ENCODE measurements around the gene RPS16. TPM values are rescaled to one million over a fixed set of nuclear protein-coding genes. Genes with fewer than 3 reads are reported as not detected.

Gene RPS16
- total and polyA plus RNA-seq, 7 experiments from 2014 or later, result 2,281 to 4,335 (median 3,122) TPM

DNA sequence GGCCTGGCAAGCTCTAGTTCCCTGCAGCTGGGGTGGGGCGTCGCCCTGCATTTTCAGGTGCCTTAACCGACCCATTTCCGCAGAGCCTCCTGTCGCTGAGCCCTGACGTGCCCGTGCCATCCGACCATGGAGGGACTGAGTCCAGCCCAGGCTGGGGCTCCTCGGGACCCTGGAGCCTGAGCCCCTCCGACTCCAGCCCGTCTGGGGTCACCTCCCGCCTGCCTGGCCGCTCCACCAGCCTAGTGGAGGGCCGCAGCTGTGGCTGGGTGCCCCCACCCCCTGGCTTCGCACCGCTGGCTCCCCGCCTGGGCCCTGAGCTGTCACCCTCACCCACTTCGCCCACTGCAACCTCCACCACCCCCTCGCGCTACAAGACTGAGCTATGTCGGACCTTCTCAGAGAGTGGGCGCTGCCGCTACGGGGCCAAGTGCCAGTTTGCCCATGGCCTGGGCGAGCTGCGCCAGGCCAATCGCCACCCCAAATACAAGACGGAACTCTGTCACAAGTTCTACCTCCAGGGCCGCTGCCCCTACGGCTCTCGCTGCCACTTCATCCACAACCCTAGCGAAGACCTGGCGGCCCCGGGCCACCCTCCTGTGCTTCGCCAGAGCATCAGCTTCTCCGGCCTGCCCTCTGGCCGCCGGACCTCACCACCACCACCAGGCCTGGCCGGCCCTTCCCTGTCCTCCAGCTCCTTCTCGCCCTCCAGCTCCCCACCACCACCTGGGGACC lies 27.9 kb downstream of the RPS16 start:
- no peaks in the 10 kb centered on the region for H3K9me3 ChIP-seq (ENCODE audit: control insufficient read depth in 2 of 3, low read length in 3 of 3)
- Mint-ChIP-seq H3K4me3 (peak overlapping the region; percentile 89 to 99 (median 94)), H3K36me3 (peaks cover 13 to 26% (median 17%) of the 10 kb centered on the region in 5 donors), H3K27me3 (peaks cover 0 to 6% (median 0%) of the 10 kb centered on the region in 5 donors), H3K9me3 (peaks cover 0 to 24% (median 0%) of the 10 kb centered on the region in 11 donors), H3K4me1 (peaks cover 26 to 61% (median 43%) of the 10 kb centered on the region in 7 donors), H3K27ac (peak overlapping the region; percentile 96 to 99 (median 99))
- DNase-seq (peak in 8 of 9 donors; percentile 58 to 86 (median 82)), ATAC-seq (no peak)
- H3K4me1 ChIP-seq (ENCODE audit: control insufficient read depth in 2 of 2, insufficient read depth in 2 of 2, low read length in 2 of 2), result peaks cover 34 to 47% of the 10 kb centered on the region in 2 donors
- intact Hi-C loops (cut with micrococcal nuclease), result loop anchor here in 1 of 2 donors (1.0 kb wide), 2 partner anchors 11 to 335 kb away; no protein-coding TSS in a partner anchor
- peak overlapping the region; percentile 100 for H3K27ac ChIP-seq (ENCODE audit: low read depth, low read length)
- CTCF ChIA-PET, result interaction anchor here (0.6 to 4.3 kb wide), 3 partner anchors 7 to 355 kb away, joined by 3 to 50 read pairs (median 5); no protein-coding TSS in a partner anchor
- POLR2A ChIA-PET, result interaction anchor here (0.5 to 5.1 kb wide), 11 partner anchors 9 to 1029 kb away, joined by 3 to 193 read pairs (median 5); partner anchors contain the start of genes EID2, GMFG, MED29 and PAF1
- H3K27me3 ChIP-seq (ENCODE audit: control insufficient read depth in 2 of 2, insufficient read depth in 2 of 2, low read length in 2 of 2), result no peaks in the 10 kb centered on the region
- peaks cover 12 to 27% (median 14%) of the 10 kb centered on the region in 3 experiments for H3K36me3 ChIP-seq (ENCODE audit: control insufficient read depth in 2 of 3, insufficient read depth in 3 of 3, low read length in 3 of 3)
- H3K4me3 ChIP-seq (ENCODE audit: low read length), result peak overlapping the region; percentile 100

- H3K4me3 ChIP-seq (ENCODE audit: low read length), result peak overlapping the region; percentile 100
- no peaks in the 10 kb centered on the region for H3K27me3 ChIP-seq (ENCODE audit: control insufficient read depth in 2 of 2, insufficient read depth in 2 of 2, low read length in 2 of 2)
- Mint-ChIP-seq H3K4me1 (peaks cover 26 to 66% (median 48%) of the 10 kb centered on the region in 7 donors), H3K36me3 (peaks cover 13 to 26% (median 17%) of the 10 kb centered on the region in 5 donors), H3K9me3 (peaks cover 0 to 24% (median 0%) of the 10 kb centered on the region in 11 donors), H3K27ac (peak overlapping the region; percentile 96 to 99 (median 99)), H3K4me3 (peak overlapping the region; percentile 89 to 99 (median 94)), H3K27me3 (peaks cover 0 to 6% (median 0%) of the 10 kb centered on the region in 5 donors)
- ChIA-PET CTCF (interaction anchor here (0.6 to 4.3 kb wide), 2 partner anchors 10 to 354 kb away, joined by 3 to 50 read pairs; no protein-coding TSS in a partner anchor), POLR2A (interaction anchor here (0.5 to 5.1 kb wide), 11 partner anchors 9 to 289 kb away, joined by 3 to 193 read pairs (median 4); partner anchors contain the start of genes EID2, GMFG, MED29 and PAF1)
- H3K4me1 ChIP-seq (ENCODE audit: control insufficient read depth in 2 of 2, insufficient read depth in 2 of 2, low read length in 2 of 2), result peaks cover 36 to 47% of the 10 kb centered on the region in 2 donors
- H3K9me3 ChIP-seq (ENCODE audit: control insufficient read depth in 2 of 3, low read length in 3 of 3), result no peaks in the 10 kb centered on the region
- DNase-seq, result no peak
- ATAC-seq, result no peak
- intact Hi-C loops (cut with micrococcal nuclease), result loop anchor here in 1 of 2 donors (1.0 kb wide), 2 partner anchors 10 to 334 kb away; no protein-coding TSS in a partner anchor
- peaks cover 12 to 23% (median 14%) of the 10 kb centered on the region in 3 experiments for H3K36me3 ChIP-seq (ENCODE audit: control insufficient read depth in 2 of 3, insufficient read depth in 3 of 3, low read length in 3 of 3)
- H3K27ac ChIP-seq (ENCODE audit: low read depth, low read length), result peak overlapping the region; percentile 100
Observed at GRCh38 chr19:39407410-39407659, 28.4 kb downstream of the RPS16 start.

- peak within 1 kb of the TSS; percentile 96 to 99 (median 99) for H3K27ac Mint-ChIP-seq
- intact Hi-C loops (cut with micrococcal nuclease), result loop anchor here in 1 of 2 donors (1.0 kb wide), 3 partner anchors 10 to 334 kb away; partner anchors contain the start of gene SAMD4B
- H3K9me3 Mint-ChIP-seq, result peaks cover 0 to 19% (median 0%) of the 10 kb centered on the region in 11 donors
- H3K4me3 ChIP-seq (ENCODE audit: low read length), result peak within 1 kb of the TSS; percentile 100
- peaks cover 13 to 27% (median 17%) of the 10 kb centered on the region in 5 donors for H3K36me3 Mint-ChIP-seq
- no peaks in the 10 kb centered on the region for H3K9me3 ChIP-seq (ENCODE audit: control insufficient read depth in 2 of 3, low read length in 3 of 3)
- POLR2A ChIA-PET, result interaction anchor here (0.5 to 5.1 kb wide), 12 partner anchors 8 to 289 kb away, joined by 3 to 193 read pairs (median 6); partner anchors contain the start of genes GMFG, MED29, PAF1 and RPS16
- H3K27me3 Mint-ChIP-seq, result peaks cover 0 to 3% (median 0%) of the 10 kb centered on the region in 5 donors
- ATAC-seq, result peak; percentile 51
- peak within 1 kb of the TSS; percentile 89 to 99 (median 94) for H3K4me3 Mint-ChIP-seq
- CTCF ChIA-PET, result interaction anchor here (0.6 to 4.3 kb wide), 2 partner anchors 10 to 354 kb away, joined by 3 to 50 read pairs; no protein-coding TSS in a partner anchor
- H3K4me1 Mint-ChIP-seq, result peaks cover 28 to 67% (median 48%) of the 10 kb centered on the region in 7 donors
- no peaks in the 10 kb centered on the region for H3K27me3 ChIP-seq (ENCODE audit: control insufficient read depth in 2 of 2, insufficient read depth in 2 of 2, low read length in 2 of 2)
- peak within 1 kb of the TSS; percentile 100 for H3K27ac ChIP-seq (ENCODE audit: low read depth, low read length)
- peaks cover 41 to 52% of the 10 kb centered on the region in 2 donors for H3K4me1 ChIP-seq (ENCODE audit: control insufficient read depth in 2 of 2, insufficient read depth in 2 of 2, low read length in 2 of 2)
- peaks cover 12 to 23% (median 14%) of the 10 kb centered on the region in 3 experiments for H3K36me3 ChIP-seq (ENCODE audit: control insufficient read depth in 2 of 3, insufficient read depth in 3 of 3, low read length in 3 of 3)
- peak; percentile 82 to 91 (median 86) for DNase-seq
Observed at GRCh38 chr19:39406656-39407409, 28.9 kb downstream of the RPS16 start, which contains the start of gene ZFP36. Gene ZFP36 (plus strand): TSS chr19:39406847. CDS start chr19:39406905, 58 bp downstream.

DNA sequence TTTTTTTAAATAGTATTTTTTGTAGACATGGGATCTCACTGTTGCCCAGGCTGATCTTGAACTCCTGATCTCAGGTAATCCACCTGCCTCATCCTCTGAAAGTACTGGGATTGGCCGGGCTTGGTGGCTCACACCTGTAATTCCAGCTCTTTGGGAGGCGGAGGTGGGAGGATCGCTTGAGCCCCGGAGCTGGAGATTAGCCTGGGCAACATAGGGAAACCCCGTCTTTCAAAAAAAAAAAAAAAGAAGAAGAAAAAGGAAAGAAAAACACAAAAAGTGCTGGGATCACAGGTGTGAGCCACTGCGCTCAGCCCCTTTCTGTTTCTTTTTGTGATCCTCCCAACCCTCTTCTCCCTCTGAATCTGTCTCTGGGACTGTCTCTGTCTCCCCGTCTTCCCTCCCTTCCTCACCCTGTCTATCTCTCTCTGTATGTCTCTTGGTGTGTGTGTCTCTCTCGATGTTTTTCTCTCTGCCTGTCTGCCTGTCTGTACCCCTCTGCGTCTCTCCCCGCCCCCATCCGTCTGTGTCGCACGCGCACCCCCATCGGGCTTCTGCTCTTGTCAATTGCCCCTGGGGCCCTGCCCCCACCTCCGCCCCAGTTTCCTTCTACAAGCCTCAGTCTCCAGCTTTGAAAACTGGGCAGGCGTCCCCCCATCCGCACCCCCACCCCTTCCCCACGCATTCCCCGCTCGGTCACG lies 29.6 kb downstream of the RPS16 start:
- peak overlapping the region; percentile 88 to 99 (median 97) for H3K27ac Mint-ChIP-seq
- H3K9me3 Mint-ChIP-seq, result peaks cover 0 to 16% (median 0%) of the 10 kb centered on the region in 11 donors
- H3K4me3 ChIP-seq (ENCODE audit: low read length), result peak overlapping the region; percentile 100
- peak overlapping the region; percentile 100 for H3K27ac ChIP-seq (ENCODE audit: low read depth, low read length)
- peaks cover 29 to 67% (median 48%) of the 10 kb centered on the region in 7 donors for H3K4me1 Mint-ChIP-seq
- peaks cover 13 to 26% (median 17%) of the 10 kb centered on the region in 5 donors for H3K36me3 Mint-ChIP-seq
- peak; percentile 19 for ATAC-seq
- H3K27me3 ChIP-seq (ENCODE audit: control insufficient read depth in 2 of 2, insufficient read depth in 2 of 2, low read length in 2 of 2), result no peaks in the 10 kb centered on the region
- DNase-seq, result peak in 7 of 9 donors; percentile 77 to 95 (median 94)
- H3K27me3 Mint-ChIP-seq, result peaks cover 0 to 3% (median 0%) of the 10 kb centered on the region in 5 donors
- H3K36me3 ChIP-seq (ENCODE audit: control insufficient read depth in 2 of 3, insufficient read depth in 3 of 3, low read length in 3 of 3), result peaks cover 12 to 23% (median 14%) of the 10 kb centered on the region in 3 experiments
- intact Hi-C loops (cut with micrococcal nuclease), result loop anchor here in 1 of 2 donors (1.0 kb wide), 1 partner anchor 64 kb away; the partner anchor contains the start of gene SAMD4B
- POLR2A ChIA-PET, result interaction anchor here (0.6 to 5.1 kb wide), 9 partner anchors 8 to 71 kb away, joined by 3 to 193 read pairs (median 17); partner anchors contain the start of genes GMFG, MED29, PAF1 and RPS16
- H3K4me3 Mint-ChIP-seq, result peak overlapping the region; percentile 89 to 99 (median 92)
- peaks cover 41 to 53% of the 10 kb centered on the region in 2 donors for H3K4me1 ChIP-seq (ENCODE audit: control insufficient read depth in 2 of 2, insufficient read depth in 2 of 2, low read length in 2 of 2)
- H3K9me3 ChIP-seq (ENCODE audit: control insufficient read depth in 2 of 3, low read length in 3 of 3), result no peaks in the 10 kb centered on the region
- CTCF ChIA-PET, result interaction anchor here (4.3 kb wide), 1 partner anchor 9 kb away, joined by 50 read pairs; no protein-coding TSS in a partner anchor

DNA sequence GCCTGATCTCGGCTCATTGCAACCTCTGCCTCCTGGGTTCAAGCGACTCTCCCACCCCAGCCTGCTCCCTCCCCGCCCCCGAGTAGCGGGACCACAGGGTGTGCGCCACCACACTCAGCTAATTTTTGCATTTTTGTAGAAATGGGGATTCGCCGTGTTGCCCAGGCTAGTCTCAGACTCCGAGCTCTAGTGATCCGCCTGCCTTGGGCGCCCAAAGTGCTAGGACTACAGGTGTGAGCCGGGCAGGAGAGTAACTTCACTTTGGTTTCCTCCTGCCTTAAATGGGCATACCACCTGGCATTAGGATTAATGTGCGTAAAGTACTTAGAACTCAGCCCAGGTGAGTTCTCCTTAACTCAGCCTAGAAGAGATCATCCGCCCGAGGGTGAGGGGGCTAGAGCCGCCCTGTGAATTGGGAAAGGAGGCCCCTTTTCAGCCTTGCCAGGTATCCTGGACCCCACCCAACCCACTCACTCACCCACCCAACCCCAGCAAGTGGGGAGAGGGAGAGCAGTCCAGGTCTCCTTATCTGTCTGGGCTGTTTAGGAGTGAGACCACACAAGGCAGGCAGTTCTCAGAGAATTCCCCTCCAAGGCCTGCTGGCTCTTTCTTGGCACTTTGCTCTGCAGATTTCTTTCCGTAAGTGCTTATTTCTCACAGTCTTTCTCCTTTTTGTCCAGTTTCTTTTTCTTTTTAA lies 30.3 kb downstream of the RPS16 start:
- H3K27me3 Mint-ChIP-seq, result peaks cover 0 to 3% (median 0%) of the 10 kb centered on the region in 5 donors
- peaks cover 13 to 22% (median 17%) of the 10 kb centered on the region in 5 donors for H3K36me3 Mint-ChIP-seq
- ATAC-seq (no peak), DNase-seq (peak in 5 of 9 donors; percentile 31 to 50 (median 39))
- Histone ChIP-seq H3K27me3 (ENCODE audit: control insufficient read depth in 2 of 2, insufficient read depth in 2 of 2, low read length in 2 of 2) (no peaks in the 10 kb centered on the region), H3K9me3 (ENCODE audit: control insufficient read depth in 2 of 3, low read length in 3 of 3) (no peaks in the 10 kb centered on the region), H3K36me3 (ENCODE audit: control insufficient read depth in 2 of 3, insufficient read depth in 3 of 3, low read length in 3 of 3) (peaks cover 12 to 23% (median 14%) of the 10 kb centered on the region in 3 experiments), H3K4me1 (ENCODE audit: control insufficient read depth in 2 of 2, insufficient read depth in 2 of 2, low read length in 2 of 2) (peaks cover 39 to 53% of the 10 kb centered on the region in 2 donors), H3K4me3 (ENCODE audit: low read length) (peak overlapping the region; percentile 100), H3K27ac (ENCODE audit: low read depth, low read length) (peak overlapping the region; percentile 100)
- CTCF ChIA-PET, result interaction anchor here (0.7 to 4.3 kb wide), 2 partner anchors 8 to 14 kb away, joined by 3 to 50 read pairs; partner anchors contain the start of gene MED29
- H3K9me3 Mint-ChIP-seq, result peaks cover 0 to 16% (median 0%) of the 10 kb centered on the region in 11 donors
- peaks cover 26 to 64% (median 45%) of the 10 kb centered on the region in 7 donors for H3K4me1 Mint-ChIP-seq
- POLR2A ChIA-PET, result interaction anchor here (0.6 to 9.5 kb wide), 12 partner anchors 7 to 563 kb away, joined by 3 to 193 read pairs (median 5); partner anchors contain the start of genes GMFG, MED29, PAF1 and RPS16
- peak overlapping the region; percentile 88 to 99 (median 97) for H3K27ac Mint-ChIP-seq
- peak overlapping the region; percentile 89 to 99 (median 92) for H3K4me3 Mint-ChIP-seq
- intact Hi-C loops (cut with micrococcal nuclease), result no loop called here
